Nephron progenitor cell (in vitro differentiated cells): ENCODE data around the gene ANKRD44.

ENCODE experiments used
- DNase-seq: peaks from one replicate; pipeline ENCODE4 v3.0.0; 2021
- H3K27ac Mint-ChIP-seq: 2 replicates; pipeline ENCODE4 v1.8.0; 2021; ENCODE audit warnings: mild to moderate bottlenecking, moderate library complexity, mixed read lengths
- H3K27me3 Mint-ChIP-seq: 2 replicates; pipeline ENCODE4 v1.8.0; 2021; ENCODE audit warnings: mild to moderate bottlenecking, low read depth, mixed read lengths; ENCODE audit not compliant: poor library complexity
- H3K36me3 Mint-ChIP-seq: 2 replicates; pipeline ENCODE4 v1.8.0; 2021; ENCODE audit warnings: low read depth, mixed read lengths
- H3K4me1 Mint-ChIP-seq: 2 replicates; pipeline ENCODE4 v1.8.0; 2021; ENCODE audit warnings: mixed read lengths
- H3K4me3 Mint-ChIP-seq: 2 replicates; pipeline ENCODE4 v1.8.0; 2021; ENCODE audit warnings: mild to moderate bottlenecking, moderate library complexity, mixed read lengths
- H3K9me3 Mint-ChIP-seq: 2 replicates; pipeline ENCODE4 v1.8.0; 2021; ENCODE audit warnings: mild to moderate bottlenecking, moderate library complexity, mixed read lengths
- TF ChIP-seq, protein P1 (sequence below): fragments of 200-600 bp; sonication (generic); IDR thresholded peaks from 2 replicates; pipeline ENCODE4 v1.5.0; 2021; ENCODE audit warnings: antibody characterized with exemption

ANKRD44 gene

DNA sequence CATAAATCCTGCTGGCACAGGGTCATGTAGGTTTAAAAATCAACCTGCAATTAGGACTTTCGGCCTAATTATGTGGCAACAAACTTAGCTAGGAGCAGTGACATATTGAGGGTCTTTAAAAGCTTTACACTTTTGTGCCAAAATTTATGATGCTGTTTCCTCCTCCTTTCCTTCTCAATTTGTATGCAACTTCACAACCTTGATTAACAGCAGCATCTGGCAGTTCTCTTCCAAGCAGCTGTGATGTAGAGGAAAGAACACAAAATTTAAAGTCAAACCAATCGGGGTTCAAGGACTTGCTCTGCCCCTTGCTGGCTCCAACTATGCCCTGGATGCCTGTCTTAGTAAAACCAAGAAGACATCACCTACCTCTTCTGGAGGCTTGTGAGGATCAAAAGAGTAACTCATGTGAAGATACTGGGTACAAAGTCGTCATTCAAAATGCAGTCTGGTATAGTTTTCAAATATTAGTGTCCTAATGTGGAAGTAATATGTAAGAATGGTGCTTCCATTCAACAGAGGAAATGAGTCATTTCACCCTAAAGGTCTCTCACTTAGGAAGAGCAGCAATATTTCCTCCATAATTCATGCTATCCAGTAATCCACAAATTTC is 94.7 kb downstream of the ANKRD44 start:
- TF ChIP-seq, protein P1, sequence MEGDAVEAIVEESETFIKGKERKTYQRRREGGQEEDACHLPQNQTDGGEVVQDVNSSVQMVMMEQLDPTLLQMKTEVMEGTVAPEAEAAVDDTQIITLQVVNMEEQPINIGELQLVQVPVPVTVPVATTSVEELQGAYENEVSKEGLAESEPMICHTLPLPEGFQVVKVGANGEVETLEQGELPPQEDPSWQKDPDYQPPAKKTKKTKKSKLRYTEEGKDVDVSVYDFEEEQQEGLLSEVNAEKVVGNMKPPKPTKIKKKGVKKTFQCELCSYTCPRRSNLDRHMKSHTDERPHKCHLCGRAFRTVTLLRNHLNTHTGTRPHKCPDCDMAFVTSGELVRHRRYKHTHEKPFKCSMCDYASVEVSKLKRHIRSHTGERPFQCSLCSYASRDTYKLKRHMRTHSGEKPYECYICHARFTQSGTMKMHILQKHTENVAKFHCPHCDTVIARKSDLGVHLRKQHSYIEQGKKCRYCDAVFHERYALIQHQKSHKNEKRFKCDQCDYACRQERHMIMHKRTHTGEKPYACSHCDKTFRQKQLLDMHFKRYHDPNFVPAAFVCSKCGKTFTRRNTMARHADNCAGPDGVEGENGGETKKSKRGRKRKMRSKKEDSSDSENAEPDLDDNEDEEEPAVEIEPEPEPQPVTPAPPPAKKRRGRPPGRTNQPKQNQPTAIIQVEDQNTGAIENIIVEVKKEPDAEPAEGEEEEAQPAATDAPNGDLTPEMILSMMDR = no peak
- Mint-ChIP-seq H3K27ac (peak overlapping the region; percentile 26), H3K4me3 (no peak overlapping the region), H3K4me1 (peaks cover 29% of the 10 kb centered on the region), H3K9me3 (no peaks in the 10 kb centered on the region), H3K36me3 (no peaks in the 10 kb centered on the region), H3K27me3 (peaks cover 8% of the 10 kb centered on the region)
- DNase-seq = no peak

GRCh38 chr2:197212344-197213262 is 98.0 kb downstream of the ANKRD44 start:
- no peaks in the 10 kb centered on the region for H3K9me3 Mint-ChIP-seq
- peak overlapping the region; percentile 20 for H3K27ac Mint-ChIP-seq
- TF ChIP-seq, protein P1 = no peak
- peaks cover 8% of the 10 kb centered on the region for H3K27me3 Mint-ChIP-seq
- DNase-seq = no peak
- no peaks in the 10 kb centered on the region for H3K36me3 Mint-ChIP-seq
- H3K4me1 Mint-ChIP-seq = peaks cover 42% of the 10 kb centered on the region
- no peak overlapping the region for H3K4me3 Mint-ChIP-seq

GRCh38 chr2:197211881-197212342 is 98.7 kb downstream of the ANKRD44 start:
- Mint-ChIP-seq H3K27ac (peak overlapping the region; percentile 78), H3K4me1 (peaks cover 35% of the 10 kb centered on the region)
- TF ChIP-seq, protein P1 = no peak

DNA sequence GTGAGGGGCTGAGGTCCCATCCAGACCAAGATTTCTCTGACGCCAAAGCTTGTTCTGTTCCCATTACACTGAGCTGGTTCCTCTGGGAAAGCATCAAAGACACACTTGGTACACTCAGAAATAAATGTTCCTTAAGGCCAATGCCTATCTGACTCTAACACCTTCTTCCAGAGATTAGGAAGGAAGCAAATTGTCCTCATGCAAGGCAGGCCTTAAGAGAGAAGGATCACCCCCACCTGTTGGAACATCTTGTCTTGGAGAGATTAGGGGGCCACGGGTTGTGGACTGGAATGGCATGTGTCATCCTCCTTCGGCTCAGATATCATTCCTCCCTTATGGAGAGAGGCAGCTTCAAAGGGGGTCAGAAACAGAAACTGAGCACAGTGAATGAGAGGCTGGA is 100.2 kb downstream of the ANKRD44 start:
- Mint-ChIP-seq H3K36me3 (no peaks in the 10 kb centered on the region), H3K27ac (no peak overlapping the region)
- DNase-seq = no peak

More at GRCh38 chr2:197211881-197212342, 98.7 kb downstream of the ANKRD44 start:
- Mint-ChIP-seq H3K9me3 (no peaks in the 10 kb centered on the region), H3K4me3 (no peak overlapping the region), H3K27me3 (peaks cover 8% of the 10 kb centered on the region), H3K36me3 (no peaks in the 10 kb centered on the region)
- no peak for DNase-seq

GRCh38 chr2:197209742-197210408 is 100.7 kb downstream of the ANKRD44 start:
- H3K9me3 Mint-ChIP-seq = no peaks in the 10 kb centered on the region
- peaks cover 20% of the 10 kb centered on the region for H3K4me1 Mint-ChIP-seq
- peaks cover 6% of the 10 kb centered on the region for H3K27me3 Mint-ChIP-seq
- H3K27ac Mint-ChIP-seq = peak overlapping the region; percentile 66
- DNase-seq = no peak
- H3K4me3 Mint-ChIP-seq = no peak overlapping the region
- no peaks in the 10 kb centered on the region for H3K36me3 Mint-ChIP-seq
- TF ChIP-seq, protein P1 = no peak

More for the DNA sequence above, 100.2 kb downstream of the ANKRD44 start:
- TF ChIP-seq, protein P1 = no peak
- peaks cover 20% of the 10 kb centered on the region for H3K4me1 Mint-ChIP-seq
- H3K9me3 Mint-ChIP-seq = no peaks in the 10 kb centered on the region
- no peak overlapping the region for H3K4me3 Mint-ChIP-seq
- peaks cover 12% of the 10 kb centered on the region for H3K27me3 Mint-ChIP-seq
